ENCODE measurements around the gene RSBN1L. TPM values are rescaled to one million over a fixed set of nuclear protein-coding genes. Genes with fewer than 3 reads are reported as not detected.

The RSBN1L gene
- polyA plus RNA-seq, 1 donor (not counting 4 experiments of a cell fraction or from before 2014, with no cell fraction given) = 9.6 TPM

GRCh38 chr7:77824636-77825035 lies 128.4 kb downstream of the RSBN1L start:
- Histone ChIP-seq H3K4me3 (ENCODE audit: control insufficient read depth in 2 of 3, extremely low read depth in 1 of 3, insufficient read depth in 2 of 3, low read depth in 1 of 3, low read length in 3 of 3) (no peak overlapping the region), H3K9ac (ENCODE audit: control insufficient read depth, extremely low read depth, insufficient read depth, low read length) (no peak overlapping the region), H3K36me3 (ENCODE audit: control insufficient read depth in 2 of 2, extremely low read depth in 1 of 2, insufficient read depth in 2 of 2, low read length in 2 of 2) (no peaks in the 10 kb centered on the region), H4K20me1 (ENCODE audit: control insufficient read depth, extremely low read depth, insufficient read depth, low read length) (no peaks in the 10 kb centered on the region), H3K4me1 (ENCODE audit: control insufficient read depth, extremely low read depth, insufficient read depth, low read length) (no peaks in the 10 kb centered on the region), H3K9me3 (ENCODE audit: control insufficient read depth, low read depth, low read length) (peaks cover 7% of the 10 kb centered on the region), H3K4me2 (ENCODE audit: control insufficient read depth, extremely low read depth, insufficient read depth, low read depth, low read length) (no peak overlapping the region), H3K9me1 (ENCODE audit: control insufficient read depth, extremely low read depth, insufficient read depth, low read length) (no peaks in the 10 kb centered on the region), H3K27me3 (ENCODE audit: control insufficient read depth, extremely low read depth, insufficient read depth, low read length) (no peaks in the 10 kb centered on the region), H2AFZ (ENCODE audit: control insufficient read depth, low read length) (no peak overlapping the region), H3K79me2 (ENCODE audit: control insufficient read depth, insufficient read depth, low read length) (peaks cover 22% of the 10 kb centered on the region), H3K27ac (ENCODE audit: control insufficient read depth, insufficient read depth, low read length) (no peak overlapping the region)
- FAIRE-seq (no peak), DNase-seq (ENCODE audit: low read depth, low spot score) (no peak)
- dilution Hi-C loops (cut with MboI; ENCODE audit: extremely low pct_ligation_motif_present, low sequenced_read_pairs) = no loop called here
- TF ChIP-seq EZH2 (IDR thresholded peaks at IDR 0.05; ENCODE audit: low read length) (no peak), CTCF (optimal IDR thresholded peaks at IDR 0.05 in 1 of 3, IDR thresholded peaks at IDR 0.05 in 1 of 3, conservative IDR thresholded peaks at IDR 0.05 in 1 of 3; ENCODE audit: extremely low read depth in 1 of 3, insufficient read depth in 2 of 3, low read length in 3 of 3) (no peak)

DNA sequence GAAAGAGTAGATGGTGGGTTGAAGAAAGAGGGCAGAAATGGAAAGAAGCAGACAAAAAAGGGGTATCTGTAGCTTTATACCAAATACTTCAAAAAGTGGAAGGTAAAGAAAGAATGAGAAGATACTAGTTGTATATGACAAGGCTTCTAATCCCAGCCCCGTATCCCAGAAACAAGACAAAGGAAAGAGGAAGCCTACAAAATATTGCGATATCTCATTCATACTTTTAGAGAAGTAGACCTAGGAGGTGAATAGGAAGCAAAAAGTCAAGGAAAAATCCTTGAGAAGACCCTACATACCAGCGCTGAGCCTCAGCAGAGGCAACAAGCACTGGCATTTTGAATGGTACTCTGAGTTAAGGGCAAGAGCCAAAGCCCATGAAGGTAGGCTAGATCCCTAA lies 128.9 kb downstream of the RSBN1L start:
- Histone ChIP-seq H3K27me3 (ENCODE audit: control insufficient read depth, extremely low read depth, insufficient read depth, low read length) (no peaks in the 10 kb centered on the region), H3K27ac (ENCODE audit: control insufficient read depth, insufficient read depth, low read length) (no peak overlapping the region), H3K9me1 (ENCODE audit: control insufficient read depth, extremely low read depth, insufficient read depth, low read length) (no peaks in the 10 kb centered on the region), H3K36me3 (ENCODE audit: control insufficient read depth in 2 of 2, extremely low read depth in 1 of 2, insufficient read depth in 2 of 2, low read length in 2 of 2) (no peaks in the 10 kb centered on the region), H3K4me1 (ENCODE audit: control insufficient read depth, extremely low read depth, insufficient read depth, low read length) (no peaks in the 10 kb centered on the region), H3K4me3 (ENCODE audit: control insufficient read depth in 2 of 3, extremely low read depth in 1 of 3, insufficient read depth in 2 of 3, low read depth in 1 of 3, low read length in 3 of 3) (no peak overlapping the region), H2AFZ (ENCODE audit: control insufficient read depth, low read length) (no peak overlapping the region), H4K20me1 (ENCODE audit: control insufficient read depth, extremely low read depth, insufficient read depth, low read length) (no peaks in the 10 kb centered on the region), H3K9ac (ENCODE audit: control insufficient read depth, extremely low read depth, insufficient read depth, low read length) (no peak overlapping the region), H3K4me2 (ENCODE audit: control insufficient read depth, extremely low read depth, insufficient read depth, low read depth, low read length) (no peak overlapping the region), H3K79me2 (ENCODE audit: control insufficient read depth, insufficient read depth, low read length) (peaks cover 20% of the 10 kb centered on the region), H3K9me3 (ENCODE audit: control insufficient read depth, low read depth, low read length) (peaks cover 7% of the 10 kb centered on the region)
- DNase-seq (ENCODE audit: low read depth, low spot score) = no peak
- no peak for FAIRE-seq
- no peak for TF ChIP-seq CTCF (optimal IDR thresholded peaks at IDR 0.05 in 1 of 3, IDR thresholded peaks at IDR 0.05 in 1 of 3, conservative IDR thresholded peaks at IDR 0.05 in 1 of 3; ENCODE audit: extremely low read depth in 1 of 3, insufficient read depth in 2 of 3, low read length in 3 of 3)
- TF ChIP-seq EZH2 (IDR thresholded peaks at IDR 0.05; ENCODE audit: low read length) = no peak
- dilution Hi-C loops (cut with MboI; ENCODE audit: extremely low pct_ligation_motif_present, low sequenced_read_pairs) = no loop called here

All from keratinocyte (primary cell).